GM23338 (cell line): ENCODE results near the gene VSIR. TPM values are rescaled to one million over a fixed set of nuclear protein-coding genes. Genes with fewer than 3 reads are reported as not detected.

Experiments used
- ATAC-seq: fragments of 200-7000 bp; cut with Tn5 transposase; 3 replicates; pipeline ENCODE4 v1.9.1; 2020
- DNase-seq: peaks from one replicate; pipeline ENCODE4 v3.0.0-alpha.2; 2015; ENCODE audit warnings: low spot score
- H2AFZ ChIP-seq: fragments of 200-600 bp; sonication (generic); 2 replicates; pipeline ENCODE4 v1.8.0; 2016; ENCODE audit warnings: antibody characterized with exemption, mild to moderate bottlenecking, moderate library complexity
- H3F3A ChIP-seq: fragments of 200-600 bp; sonication (generic); replicated peaks from 2 replicates; pipeline ENCODE4 v1.8.0; 2017; ENCODE audit warnings: antibody characterized with exemption, mixed run types, low read depth
- H3K27ac ChIP-seq: fragments of 200-600 bp; sonication (generic); 2 replicates; pipeline ENCODE4 v1.6.1; 2016; ENCODE audit warnings: low read depth
- H3K27me3 ChIP-seq: fragments of 200-600 bp; sonication (generic); 2 replicates; pipeline ENCODE4 v1.8.0; 2016; ENCODE audit warnings: mild to moderate bottlenecking, mixed run types, moderate library complexity; ENCODE audit not compliant: insufficient read depth
- H3K36me3 ChIP-seq: fragments of 200-600 bp; sonication (generic); 2 replicates; pipeline ENCODE4 v1.8.0; 2016; ENCODE audit warnings: mild to moderate bottlenecking; ENCODE audit not compliant: insufficient read depth
- H3K4me1 ChIP-seq: fragments of 200-600 bp; sonication (generic); 2 replicates; pipeline ENCODE4 v1.8.0; 2016; ENCODE audit warnings: mild to moderate bottlenecking, moderate library complexity; ENCODE audit not compliant: insufficient read depth
- H3K4me2 ChIP-seq: fragments of 200-600 bp; sonication (generic); 2 replicates; pipeline ENCODE4 v1.7.1; 2017; ENCODE audit warnings: mixed run types
- H3K4me3 ChIP-seq: fragments of 200-600 bp; sonication (generic); 2 replicates; pipeline ENCODE4 v1.6.1; 2016; ENCODE audit warnings: mixed run types
- H3K79me2 ChIP-seq: fragments of 200-600 bp; sonication (generic); replicated peaks from 2 replicates; pipeline ENCODE4 v1.8.0; 2017; ENCODE audit warnings: mild to moderate bottlenecking; ENCODE audit not compliant: insufficient read depth
- H3K9me2 ChIP-seq: fragments of 200-600 bp; sonication (generic); 2 replicates; pipeline ENCODE4 v1.8.0; 2017; ENCODE audit not compliant: insufficient read depth
- H4K20me1 ChIP-seq: fragments of 200-600 bp; sonication (generic); replicated peaks from 2 replicates; pipeline ENCODE4 v1.8.0; 2017; ENCODE audit warnings: mild to moderate bottlenecking; ENCODE audit not compliant: insufficient read depth
- H3K27ac Mint-ChIP-seq: 2 replicates; pipeline ENCODE4 v1.8.0; 2020; ENCODE audit warnings: inconsistent platforms, mild to moderate bottlenecking, moderate library complexity, mixed read lengths
- H3K27me3 Mint-ChIP-seq: 3 replicates; pipeline ENCODE4 v1.8.0; 2022; ENCODE audit warnings: low read depth, mild to moderate bottlenecking, moderate library complexity, mixed read lengths, inconsistent platforms; ENCODE audit not compliant: insufficient read depth, poor library complexity
- H3K36me3 Mint-ChIP-seq: 3 replicates; pipeline ENCODE4 v1.8.0; 2021; ENCODE audit warnings: low read depth, mild to moderate bottlenecking, inconsistent platforms, moderate library complexity, mixed read lengths
- H3K4me1 Mint-ChIP-seq: 3 replicates; pipeline ENCODE4 v1.8.0; 2020; ENCODE audit warnings: mild to moderate bottlenecking, inconsistent platforms, mixed read lengths
- H3K4me3 Mint-ChIP-seq: 3 replicates; pipeline ENCODE4 v1.8.0; 2021; ENCODE audit warnings: moderate library complexity, mild to moderate bottlenecking, inconsistent platforms, mixed read lengths
- H3K9me3 Mint-ChIP-seq: 3 replicates; pipeline ENCODE4 v1.8.0; 2020; ENCODE audit warnings: moderate library complexity, mild to moderate bottlenecking, inconsistent platforms, mixed read lengths
- CREB1 ChIP-seq: fragments of 250-450 bp; sonication (Bioruptor Pico); IDR thresholded peaks from 2 replicates; pipeline ENCODE4 v1.5.0; 2020; ENCODE audit warnings: low read depth, mild to moderate bottlenecking, moderate library complexity
- EZH2 ChIP-seq: fragments of 200-600 bp; sonication (generic); IDR thresholded peaks from one replicate; pipeline ENCODE4 v1.8.0; 2017; ENCODE audit warnings: antibody characterized with exemption, mild to moderate bottlenecking, low read depth; ENCODE audit not compliant: unreplicated experiment
- EZH2phosphoT487 ChIP-seq: fragments of 200-600 bp; sonication (generic); IDR thresholded peaks from one replicate; pipeline ENCODE4 v1.8.1; 2018; ENCODE audit warnings: antibody characterized with exemption; ENCODE audit not compliant: unreplicated experiment
- JUNB ChIP-seq: IDR thresholded peaks from one replicate; pipeline ENCODE4 v1.6.1; 2016; ENCODE audit warnings: antibody characterized with exemption; ENCODE audit not compliant: unreplicated experiment
- NANOG ChIP-seq: IDR thresholded peaks from 2 replicates; pipeline ENCODE4 v1.6.1; 2016; ENCODE audit warnings: antibody characterized with exemption, borderline replicate concordance
- POLR2AphosphoS5 ChIP-seq: IDR thresholded peaks from 2 replicates; pipeline ENCODE4 v1.6.1; 2016; ENCODE audit warnings: antibody characterized with exemption, low read depth
- STAT1 ChIP-seq: IDR thresholded peaks from one replicate; pipeline ENCODE4 v1.6.1; 2016; ENCODE audit warnings: antibody characterized with exemption; ENCODE audit not compliant: unreplicated experiment
- ZNF114 ChIP-seq: fragments of 250-450 bp; sonication (Bioruptor Pico); IDR thresholded peaks from 2 replicates; pipeline ENCODE4 v1.5.0; 2020; ENCODE audit warnings: mild to moderate bottlenecking, moderate library complexity
- ZNF331 ChIP-seq: fragments of 250-450 bp; sonication (Bioruptor Pico); IDR thresholded peaks from 2 replicates; pipeline ENCODE4 v1.5.0; 2020; ENCODE audit warnings: low read depth, mild to moderate bottlenecking, moderate library complexity
- polyA plus RNA-seq: library from polyadenylated mRNA; unstranded; fragments of >200 nt; fragmentation: Nextera tagmentation; extraction: Ambion mirVana; gene quantifications from 2 replicates; pipeline ENCODE4 v1.2.1, GENCODE V29; 2016
- total RNA-seq: library from RNA; depleted of rRNA; stranded (reverse); fragments of >200 nt; shearing (Covaris generic); gene quantifications from 2 replicates; pipeline ENCODE4 v1.2.3, GENCODE V29; 2014
- TF ChIP-seq, protein P1 (sequence below): IDR thresholded peaks from one replicate; pipeline ENCODE4 v1.6.1; 2018; ENCODE audit warnings: antibody characterized with exemption; ENCODE audit not compliant: unreplicated experiment
- TF ChIP-seq, protein P2 (sequence below): fragments of 250-450 bp; sonication (Bioruptor Pico); IDR thresholded peaks from 2 replicates; pipeline ENCODE4 v1.5.0; 2020; ENCODE audit warnings: mild to moderate bottlenecking, moderate library complexity
- TF ChIP-seq, protein P3 (sequence below): IDR thresholded peaks from 2 replicates; pipeline ENCODE4 v1.6.1; 2016; ENCODE audit warnings: antibody characterized with exemption
- TF ChIP-seq, protein P4 (sequence below), 2 experiments: fragments of 200-600 bp in 1 of 2; sonication (generic) in 1 of 2; conservative IDR thresholded peaks; 2 replicates each; pipeline versions ENCODE4 v1.5.1 to v1.6.1; 2016 to 2017; ENCODE audit warnings: antibody characterized with exemption in 2 of 2, low read depth in 2 of 2, mild to moderate bottlenecking in 2 of 2, moderate library complexity in 1 of 2

VSIR gene
- total and polyA plus RNA-seq, 2 experiments from 2014 or later, result 0.10 to 0.74 TPM

DNA sequence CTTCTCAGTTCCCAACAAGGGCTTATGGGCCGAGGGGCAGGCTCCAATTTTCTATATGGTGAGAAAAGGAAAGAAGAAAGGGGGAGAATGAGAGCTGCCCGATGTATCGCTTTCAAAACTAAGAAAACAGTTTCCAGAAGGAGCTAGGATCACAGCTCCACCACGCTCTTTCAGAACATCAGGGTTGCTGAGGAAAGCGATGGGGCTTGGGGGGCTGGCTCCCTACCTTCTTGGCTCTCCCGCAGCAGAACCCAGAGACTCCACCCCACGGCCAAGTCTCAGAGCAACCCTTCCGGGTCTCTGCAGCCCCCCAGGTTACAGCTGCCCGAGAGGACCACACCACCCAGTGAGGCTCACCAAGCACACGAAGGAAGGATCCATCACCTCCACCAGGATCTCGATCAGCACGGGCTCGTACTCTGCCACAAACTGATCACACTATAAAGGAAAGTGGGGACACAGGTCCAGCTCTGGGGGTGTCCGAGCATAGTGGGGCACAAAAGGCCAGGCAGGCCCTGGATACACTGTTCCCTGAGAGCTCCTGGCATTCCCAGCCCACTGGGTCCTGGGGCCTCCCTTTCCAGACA lies 45.4 kb upstream of the VSIR start:
- Histone ChIP-seq H3K27me3 (no peaks in the 10 kb centered on the region), H3K4me1 (no peaks in the 10 kb centered on the region; the same call in 1 of the 2 replicates), H3K9me2 (no peaks in the 10 kb centered on the region), H3K4me3 (no peak overlapping the region), H3K27ac (no peak overlapping the region), H2AFZ (no peak overlapping the region), H4K20me1 (no peaks in the 10 kb centered on the region; the same call in 1 of the 2 replicates), H3K4me2 (no peak overlapping the region), H3K79me2 (no peaks in the 10 kb centered on the region), H3F3A (no peaks in the 10 kb centered on the region), H3K36me3 (peaks cover 43% of the 10 kb centered on the region)
- Mint-ChIP-seq H3K27me3 (peaks cover 6% of the 10 kb centered on the region), H3K27ac (no peak overlapping the region), H3K4me1 (peaks cover 4% of the 10 kb centered on the region; the same call in 1 of the 3 replicates), H3K36me3 (peaks cover 81% of the 10 kb centered on the region), H3K9me3 (no peaks in the 10 kb centered on the region; the same call in 2 of the 3 replicates), H3K4me3 (no peak overlapping the region)
- no peak for DNase-seq
- TF ChIP-seq STAT1 (no peak), CREB1 (CRISPR knock-in tag) (no peak), EZH2 (no peak), POLR2AphosphoS5 (no peak), EZH2phosphoT487 (no peak), JUNB (no peak), NANOG (no peak), ZNF331 (CRISPR knock-in tag) (no peak), ZNF114 (CRISPR knock-in tag) (no peak)
- TF ChIP-seq, protein P1, sequence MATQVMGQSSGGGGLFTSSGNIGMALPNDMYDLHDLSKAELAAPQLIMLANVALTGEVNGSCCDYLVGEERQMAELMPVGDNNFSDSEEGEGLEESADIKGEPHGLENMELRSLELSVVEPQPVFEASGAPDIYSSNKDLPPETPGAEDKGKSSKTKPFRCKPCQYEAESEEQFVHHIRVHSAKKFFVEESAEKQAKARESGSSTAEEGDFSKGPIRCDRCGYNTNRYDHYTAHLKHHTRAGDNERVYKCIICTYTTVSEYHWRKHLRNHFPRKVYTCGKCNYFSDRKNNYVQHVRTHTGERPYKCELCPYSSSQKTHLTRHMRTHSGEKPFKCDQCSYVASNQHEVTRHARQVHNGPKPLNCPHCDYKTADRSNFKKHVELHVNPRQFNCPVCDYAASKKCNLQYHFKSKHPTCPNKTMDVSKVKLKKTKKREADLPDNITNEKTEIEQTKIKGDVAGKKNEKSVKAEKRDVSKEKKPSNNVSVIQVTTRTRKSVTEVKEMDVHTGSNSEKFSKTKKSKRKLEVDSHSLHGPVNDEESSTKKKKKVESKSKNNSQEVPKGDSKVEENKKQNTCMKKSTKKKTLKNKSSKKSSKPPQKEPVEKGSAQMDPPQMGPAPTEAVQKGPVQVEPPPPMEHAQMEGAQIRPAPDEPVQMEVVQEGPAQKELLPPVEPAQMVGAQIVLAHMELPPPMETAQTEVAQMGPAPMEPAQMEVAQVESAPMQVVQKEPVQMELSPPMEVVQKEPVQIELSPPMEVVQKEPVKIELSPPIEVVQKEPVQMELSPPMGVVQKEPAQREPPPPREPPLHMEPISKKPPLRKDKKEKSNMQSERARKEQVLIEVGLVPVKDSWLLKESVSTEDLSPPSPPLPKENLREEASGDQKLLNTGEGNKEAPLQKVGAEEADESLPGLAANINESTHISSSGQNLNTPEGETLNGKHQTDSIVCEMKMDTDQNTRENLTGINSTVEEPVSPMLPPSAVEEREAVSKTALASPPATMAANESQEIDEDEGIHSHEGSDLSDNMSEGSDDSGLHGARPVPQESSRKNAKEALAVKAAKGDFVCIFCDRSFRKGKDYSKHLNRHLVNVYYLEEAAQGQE, result no peak
- TF ChIP-seq, protein P2, sequence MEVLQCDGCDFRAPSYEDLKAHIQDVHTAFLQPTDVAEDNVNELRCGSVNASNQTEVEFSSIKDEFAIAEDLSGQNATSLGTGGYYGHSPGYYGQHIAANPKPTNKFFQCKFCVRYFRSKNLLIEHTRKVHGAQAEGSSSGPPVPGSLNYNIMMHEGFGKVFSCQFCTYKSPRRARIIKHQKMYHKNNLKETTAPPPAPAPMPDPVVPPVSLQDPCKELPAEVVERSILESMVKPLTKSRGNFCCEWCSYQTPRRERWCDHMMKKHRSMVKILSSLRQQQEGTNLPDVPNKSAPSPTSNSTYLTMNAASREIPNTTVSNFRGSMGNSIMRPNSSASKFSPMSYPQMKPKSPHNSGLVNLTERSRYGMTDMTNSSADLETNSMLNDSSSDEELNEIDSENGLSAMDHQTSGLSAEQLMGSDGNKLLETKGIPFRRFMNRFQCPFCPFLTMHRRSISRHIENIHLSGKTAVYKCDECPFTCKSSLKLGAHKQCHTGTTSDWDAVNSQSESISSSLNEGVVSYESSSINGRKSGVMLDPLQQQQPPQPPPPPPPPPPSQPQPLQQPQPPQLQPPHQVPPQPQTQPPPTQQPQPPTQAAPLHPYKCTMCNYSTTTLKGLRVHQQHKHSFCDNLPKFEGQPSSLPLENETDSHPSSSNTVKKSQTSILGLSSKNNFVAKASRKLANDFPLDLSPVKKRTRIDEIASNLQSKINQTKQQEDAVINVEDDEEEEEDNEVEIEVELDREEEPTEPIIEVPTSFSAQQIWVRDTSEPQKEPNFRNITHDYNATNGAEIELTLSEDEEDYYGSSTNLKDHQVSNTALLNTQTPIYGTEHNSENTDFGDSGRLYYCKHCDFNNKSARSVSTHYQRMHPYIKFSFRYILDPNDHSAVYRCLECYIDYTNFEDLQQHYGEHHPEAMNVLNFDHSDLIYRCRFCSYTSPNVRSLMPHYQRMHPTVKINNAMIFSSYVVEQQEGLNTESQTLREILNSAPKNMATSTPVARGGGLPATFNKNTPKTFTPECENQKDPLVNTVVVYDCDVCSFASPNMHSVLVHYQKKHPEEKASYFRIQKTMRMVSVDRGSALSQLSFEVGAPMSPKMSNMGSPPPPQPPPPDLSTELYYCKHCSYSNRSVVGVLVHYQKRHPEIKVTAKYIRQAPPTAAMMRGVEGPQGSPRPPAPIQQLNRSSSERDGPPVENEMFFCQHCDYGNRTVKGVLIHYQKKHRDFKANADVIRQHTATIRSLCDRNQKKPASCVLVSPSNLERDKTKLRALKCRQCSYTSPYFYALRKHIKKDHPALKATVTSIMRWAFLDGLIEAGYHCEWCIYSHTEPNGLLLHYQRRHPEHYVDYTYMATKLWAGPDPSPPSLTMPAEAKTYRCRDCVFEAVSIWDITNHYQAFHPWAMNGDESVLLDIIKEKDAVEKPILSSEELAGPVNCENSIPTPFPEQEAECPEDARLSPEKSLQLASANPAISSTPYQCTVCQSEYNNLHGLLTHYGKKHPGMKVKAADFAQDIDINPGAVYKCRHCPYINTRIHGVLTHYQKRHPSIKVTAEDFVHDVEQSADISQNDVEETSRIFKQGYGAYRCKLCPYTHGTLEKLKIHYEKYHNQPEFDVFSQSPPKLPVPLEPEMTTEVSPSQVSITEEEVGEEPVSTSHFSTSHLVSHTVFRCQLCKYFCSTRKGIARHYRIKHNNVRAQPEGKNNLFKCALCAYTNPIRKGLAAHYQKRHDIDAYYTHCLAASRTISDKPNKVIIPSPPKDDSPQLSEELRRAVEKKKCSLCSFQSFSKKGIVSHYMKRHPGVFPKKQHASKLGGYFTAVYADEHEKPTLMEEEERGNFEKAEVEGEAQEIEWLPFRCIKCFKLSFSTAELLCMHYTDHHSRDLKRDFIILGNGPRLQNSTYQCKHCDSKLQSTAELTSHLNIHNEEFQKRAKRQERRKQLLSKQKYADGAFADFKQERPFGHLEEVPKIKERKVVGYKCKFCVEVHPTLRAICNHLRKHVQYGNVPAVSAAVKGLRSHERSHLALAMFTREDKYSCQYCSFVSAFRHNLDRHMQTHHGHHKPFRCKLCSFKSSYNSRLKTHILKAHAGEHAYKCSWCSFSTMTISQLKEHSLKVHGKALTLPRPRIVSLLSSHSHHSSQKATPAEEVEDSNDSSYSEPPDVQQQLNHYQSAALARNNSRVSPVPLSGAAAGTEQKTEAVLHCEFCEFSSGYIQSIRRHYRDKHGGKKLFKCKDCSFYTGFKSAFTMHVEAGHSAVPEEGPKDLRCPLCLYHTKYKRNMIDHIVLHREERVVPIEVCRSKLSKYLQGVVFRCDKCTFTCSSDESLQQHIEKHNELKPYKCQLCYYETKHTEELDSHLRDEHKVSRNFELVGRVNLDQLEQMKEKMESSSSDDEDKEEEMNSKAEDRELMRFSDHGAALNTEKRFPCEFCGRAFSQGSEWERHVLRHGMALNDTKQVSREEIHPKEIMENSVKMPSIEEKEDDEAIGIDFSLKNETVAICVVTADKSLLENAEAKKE, result no peak
- TF ChIP-seq, protein P3, sequence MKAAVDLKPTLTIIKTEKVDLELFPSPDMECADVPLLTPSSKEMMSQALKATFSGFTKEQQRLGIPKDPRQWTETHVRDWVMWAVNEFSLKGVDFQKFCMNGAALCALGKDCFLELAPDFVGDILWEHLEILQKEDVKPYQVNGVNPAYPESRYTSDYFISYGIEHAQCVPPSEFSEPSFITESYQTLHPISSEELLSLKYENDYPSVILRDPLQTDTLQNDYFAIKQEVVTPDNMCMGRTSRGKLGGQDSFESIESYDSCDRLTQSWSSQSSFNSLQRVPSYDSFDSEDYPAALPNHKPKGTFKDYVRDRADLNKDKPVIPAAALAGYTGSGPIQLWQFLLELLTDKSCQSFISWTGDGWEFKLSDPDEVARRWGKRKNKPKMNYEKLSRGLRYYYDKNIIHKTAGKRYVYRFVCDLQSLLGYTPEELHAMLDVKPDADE, result no peak
- TF ChIP-seq, protein P4, sequence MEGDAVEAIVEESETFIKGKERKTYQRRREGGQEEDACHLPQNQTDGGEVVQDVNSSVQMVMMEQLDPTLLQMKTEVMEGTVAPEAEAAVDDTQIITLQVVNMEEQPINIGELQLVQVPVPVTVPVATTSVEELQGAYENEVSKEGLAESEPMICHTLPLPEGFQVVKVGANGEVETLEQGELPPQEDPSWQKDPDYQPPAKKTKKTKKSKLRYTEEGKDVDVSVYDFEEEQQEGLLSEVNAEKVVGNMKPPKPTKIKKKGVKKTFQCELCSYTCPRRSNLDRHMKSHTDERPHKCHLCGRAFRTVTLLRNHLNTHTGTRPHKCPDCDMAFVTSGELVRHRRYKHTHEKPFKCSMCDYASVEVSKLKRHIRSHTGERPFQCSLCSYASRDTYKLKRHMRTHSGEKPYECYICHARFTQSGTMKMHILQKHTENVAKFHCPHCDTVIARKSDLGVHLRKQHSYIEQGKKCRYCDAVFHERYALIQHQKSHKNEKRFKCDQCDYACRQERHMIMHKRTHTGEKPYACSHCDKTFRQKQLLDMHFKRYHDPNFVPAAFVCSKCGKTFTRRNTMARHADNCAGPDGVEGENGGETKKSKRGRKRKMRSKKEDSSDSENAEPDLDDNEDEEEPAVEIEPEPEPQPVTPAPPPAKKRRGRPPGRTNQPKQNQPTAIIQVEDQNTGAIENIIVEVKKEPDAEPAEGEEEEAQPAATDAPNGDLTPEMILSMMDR (conservative IDR thresholded peaks at IDR 0.05; ENCODE audit: low read depth in 2 of 2), result no peak
- ATAC-seq, result no peak
